Measurements from ENCODE around the gene LMO2.
A peak's percentile ranks its signal among the peaks of the same experiment; 100 is the strongest.

LMO2 gene

DNA sequence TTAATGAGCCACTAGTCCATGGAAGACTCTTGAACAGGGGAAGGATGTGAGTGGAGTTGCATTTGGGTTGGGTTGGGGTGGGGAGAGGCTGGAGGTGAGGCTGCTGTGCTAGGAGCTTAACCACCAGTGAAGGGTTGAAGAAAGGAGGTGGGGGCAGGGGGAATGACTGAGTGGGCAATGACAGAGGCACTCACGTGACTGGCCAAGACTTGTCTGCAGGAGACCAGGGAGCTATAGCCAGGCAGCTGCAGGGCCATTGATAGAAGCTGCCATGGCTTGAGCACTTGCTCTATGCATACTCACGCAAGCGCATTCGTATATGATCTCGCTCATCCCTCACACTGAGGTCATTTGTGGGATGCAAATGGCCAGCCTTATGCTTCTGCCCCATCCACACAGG lies 4.0 kb downstream of the LMO2 start:
- DNase-seq (ENCODE audit: low spot score), result no peak

DNA sequence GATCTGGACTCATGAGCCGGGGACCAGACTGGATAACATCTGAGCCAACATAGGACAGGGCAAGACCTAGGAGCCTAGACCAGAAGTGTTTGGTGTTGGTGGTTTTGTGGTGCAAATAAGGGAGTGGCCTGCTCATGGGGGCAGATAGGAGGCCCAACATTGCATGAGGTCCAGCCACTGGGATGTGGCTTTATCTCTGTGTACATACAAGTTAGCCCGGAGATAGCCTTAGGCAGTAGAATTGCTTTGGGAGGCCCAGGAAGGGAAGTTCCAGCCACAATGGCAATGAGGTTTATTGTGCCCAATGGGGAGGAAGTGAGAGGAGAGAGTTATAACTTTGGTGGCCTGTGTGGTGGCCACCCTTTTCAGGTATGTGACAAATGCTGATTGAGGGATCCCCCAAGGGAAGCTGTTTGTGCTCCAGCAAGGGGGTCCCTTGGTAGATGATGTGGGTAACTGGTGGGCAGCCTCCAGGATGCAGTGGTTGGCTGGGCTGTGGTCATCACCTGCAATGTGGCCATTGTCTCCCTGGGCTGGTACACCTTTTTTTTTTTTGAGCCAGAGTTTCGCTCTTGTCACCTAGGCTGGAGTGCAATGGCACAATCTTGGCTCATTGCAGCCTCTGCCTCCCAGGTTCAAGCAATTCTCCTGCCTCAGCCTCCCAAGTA lies 6.4 kb downstream of the LMO2 start:
- DNase-seq (ENCODE audit: low spot score), result no peak

DNA sequence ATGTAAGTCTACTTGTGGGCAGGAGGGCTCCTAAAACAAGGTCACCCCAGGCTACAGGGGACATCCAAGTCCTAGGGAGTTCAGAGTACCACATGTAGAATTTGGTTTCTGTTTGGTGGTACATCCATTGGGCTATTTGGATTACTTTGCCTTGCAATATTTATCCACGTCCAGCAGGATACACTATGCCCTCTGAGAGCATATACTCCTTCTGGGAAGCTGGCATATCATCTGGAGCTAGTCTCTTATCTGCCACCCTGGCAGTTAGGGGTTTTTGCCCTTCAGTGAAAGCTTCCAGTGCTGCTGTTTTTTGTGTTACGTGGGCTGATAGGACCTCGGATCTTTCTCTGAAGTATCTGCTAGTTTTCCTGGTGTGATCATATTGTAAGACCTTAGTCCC lies 7.3 kb downstream of the LMO2 start:
- DNase-seq (ENCODE audit: low spot score), result no peak

DNA sequence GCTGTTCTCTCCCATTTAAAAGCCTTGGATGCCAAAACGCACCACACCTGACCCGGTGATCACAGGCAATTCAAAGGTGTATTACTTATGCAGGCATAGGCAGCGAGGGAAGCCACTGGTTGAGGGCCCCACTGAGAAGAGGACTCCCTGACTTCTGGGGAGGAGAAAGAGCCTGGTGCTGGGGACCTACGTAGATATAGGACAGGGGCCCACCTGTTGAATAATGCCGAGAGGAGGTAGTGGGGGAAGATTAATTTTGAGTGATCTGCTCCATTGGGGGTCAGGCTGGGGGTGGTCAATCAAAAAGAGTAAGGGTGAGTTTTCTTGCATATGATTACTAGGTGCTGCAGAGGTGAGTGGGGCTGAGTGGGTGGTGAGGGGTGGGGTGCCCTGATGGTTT lies 7.8 kb downstream of the LMO2 start:
- DNase-seq (ENCODE audit: low spot score), result no peak

DNA sequence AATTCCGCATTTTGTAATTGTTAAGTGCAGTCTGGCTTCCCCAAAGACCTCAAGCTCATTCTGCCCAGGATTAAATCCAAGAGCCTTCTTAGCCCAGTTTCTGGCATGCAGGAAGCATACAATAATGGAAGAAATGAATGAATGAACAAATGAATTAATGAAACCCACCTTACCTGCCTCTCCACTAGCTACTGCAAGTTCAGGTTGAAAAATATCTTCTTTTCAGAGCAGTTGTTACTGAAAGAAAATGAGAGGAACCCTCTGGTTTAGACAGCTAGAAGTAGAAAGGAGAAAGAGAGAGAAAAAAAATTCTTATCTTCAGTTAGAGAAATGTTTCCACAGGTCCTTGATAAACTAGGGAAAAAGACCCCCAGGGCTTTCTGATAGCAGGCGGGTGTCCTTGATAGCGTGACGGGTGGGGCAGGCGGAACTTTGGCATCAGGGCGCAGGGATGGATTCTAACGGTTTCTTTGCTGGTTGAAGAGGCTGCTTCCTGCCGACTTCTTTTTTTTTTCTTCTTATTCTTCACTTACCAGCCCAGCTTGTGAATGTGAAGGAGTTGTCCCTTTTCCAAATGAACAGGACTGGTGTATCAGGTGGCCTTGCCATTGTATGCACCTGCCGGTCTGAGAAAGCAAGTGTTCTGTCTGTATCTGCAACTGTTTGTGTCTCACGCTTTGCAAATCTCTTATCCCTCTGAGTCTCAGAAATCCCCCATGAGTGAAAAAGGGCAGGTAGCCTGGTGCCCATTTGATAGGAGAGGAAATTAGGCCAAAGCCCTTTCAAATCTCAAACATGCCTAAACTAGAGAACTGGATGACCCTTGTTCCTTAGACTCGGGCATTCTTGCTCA lies 10.0 kb downstream of the LMO2 start:
- no peak for DNase-seq (ENCODE audit: low spot score)

DNA sequence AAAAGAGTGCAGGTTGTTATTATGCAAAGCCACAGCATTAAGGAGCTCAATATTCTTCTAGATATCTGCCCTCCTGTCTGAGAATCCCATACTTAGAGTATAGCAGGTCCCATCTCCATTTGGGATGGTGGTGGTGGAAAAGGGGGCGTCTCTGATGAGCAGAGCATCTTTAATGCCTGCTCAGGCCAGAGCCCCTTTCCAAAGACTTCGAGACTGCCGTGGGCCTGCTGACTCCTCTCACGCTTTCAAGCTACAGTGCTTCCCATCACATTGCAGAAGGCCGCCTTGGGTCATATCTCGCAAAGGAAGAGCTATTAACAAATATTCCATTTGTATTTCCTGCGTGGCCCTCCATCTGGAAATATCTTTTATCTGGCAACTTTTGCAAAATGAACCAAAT lies 10.9 kb downstream of the LMO2 start:
- no peak for DNase-seq (ENCODE audit: low spot score)

DNA sequence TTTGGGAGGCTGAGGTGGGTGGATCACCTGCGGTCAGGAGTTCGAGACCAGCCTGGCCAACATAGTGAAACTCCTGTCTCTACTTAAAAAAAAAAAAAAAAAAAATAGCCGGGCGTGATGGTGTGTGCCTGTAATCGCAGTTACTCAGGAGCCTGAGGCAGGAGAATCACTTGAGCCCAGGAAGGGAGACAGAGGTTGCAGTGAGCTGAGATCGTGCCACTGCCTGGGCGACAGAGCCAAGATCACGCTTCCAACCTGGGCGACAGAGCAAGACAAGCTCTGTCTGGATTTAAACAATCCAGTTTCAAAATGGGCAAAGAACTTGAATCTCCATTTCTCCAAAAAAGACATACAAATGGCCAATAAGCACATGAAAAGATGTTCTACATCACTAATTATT lies 12.5 kb downstream of the LMO2 start:
- DNase-seq (ENCODE audit: low spot score), result no peak

DNA sequence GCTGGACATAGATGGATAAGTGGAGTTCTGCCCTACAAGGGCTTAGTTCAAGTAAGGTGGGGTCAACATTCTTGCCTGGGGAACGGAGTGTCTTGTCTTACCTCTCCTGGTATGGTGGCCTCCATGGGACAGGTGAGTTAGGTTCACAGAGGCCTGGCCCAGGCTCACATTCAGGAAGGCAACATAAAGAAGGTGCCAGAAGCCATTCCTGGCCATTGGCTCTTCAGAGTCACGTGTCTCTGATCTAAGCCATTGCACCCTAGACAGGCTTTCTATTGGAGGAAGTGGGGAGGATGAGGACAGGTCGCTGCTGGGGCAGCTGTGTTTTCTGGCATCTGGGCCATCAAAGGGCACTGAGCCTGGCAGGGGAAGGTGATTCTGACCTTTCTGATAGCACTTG lies 14.8 kb downstream of the LMO2 start:
- no peak for DNase-seq (ENCODE audit: low spot score)

DNA sequence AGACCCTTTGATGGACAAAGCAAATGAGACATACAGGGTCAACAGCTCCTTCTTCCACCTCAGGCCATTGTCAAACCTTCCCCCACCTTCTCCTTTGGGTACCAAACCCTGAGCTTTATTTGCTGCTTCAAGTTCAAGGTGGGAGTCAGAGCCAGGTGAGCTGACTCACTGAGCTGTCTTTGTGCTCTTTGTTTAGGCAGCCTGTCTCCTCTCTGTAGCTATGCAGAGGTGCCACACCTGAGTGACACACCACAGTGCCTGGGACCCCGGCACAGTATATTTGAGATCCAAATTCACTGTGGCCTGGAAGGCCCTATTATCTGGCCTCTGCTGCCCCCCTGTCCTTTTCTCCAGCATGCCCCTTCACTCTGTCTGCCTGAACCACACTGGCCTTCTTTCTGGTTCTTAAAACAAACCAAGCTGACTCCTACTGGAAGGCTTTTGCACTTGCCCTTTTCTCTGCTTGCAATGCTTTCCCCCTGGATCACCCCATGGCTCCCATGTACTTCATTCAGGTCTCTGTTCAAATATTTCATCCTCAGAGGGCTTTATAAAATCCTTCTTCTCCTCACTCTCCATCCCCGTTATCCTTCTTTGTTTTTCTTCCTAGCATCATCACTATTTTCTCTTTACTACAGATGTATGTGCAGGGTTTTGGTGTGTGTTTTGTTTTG lies 16.1 kb downstream of the LMO2 start:
- DNase-seq (ENCODE audit: low spot score), result no peak

DNA sequence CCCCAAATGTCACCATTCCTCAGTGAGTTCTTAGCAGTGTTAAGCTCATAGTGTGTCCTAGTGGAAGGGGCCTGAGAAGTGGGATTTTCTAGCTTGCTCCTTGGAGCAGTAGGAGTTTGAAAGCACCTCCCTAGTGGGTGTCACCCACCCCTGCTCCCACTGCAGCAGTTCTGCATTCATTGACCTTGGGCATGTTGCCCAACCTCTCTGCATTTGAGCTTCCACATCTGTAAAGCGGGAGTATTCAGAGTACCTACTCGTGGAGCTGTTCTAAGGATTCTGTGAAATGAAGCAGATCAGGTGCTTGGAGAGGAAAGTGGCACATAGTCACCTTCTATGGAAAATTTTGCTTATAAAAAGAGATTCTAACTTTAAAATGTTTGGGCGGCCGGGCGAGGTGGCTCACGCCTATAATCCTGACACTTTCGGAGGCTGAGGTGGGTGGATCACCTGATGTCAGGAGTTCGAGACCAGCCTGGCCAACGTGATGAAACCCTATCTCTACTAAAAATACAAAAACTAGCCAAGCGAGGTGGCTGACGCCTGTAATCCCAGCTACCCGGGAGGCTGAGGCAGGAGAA lies 16.9 kb downstream of the LMO2 start:
- no peak for DNase-seq (ENCODE audit: low spot score)

DNA sequence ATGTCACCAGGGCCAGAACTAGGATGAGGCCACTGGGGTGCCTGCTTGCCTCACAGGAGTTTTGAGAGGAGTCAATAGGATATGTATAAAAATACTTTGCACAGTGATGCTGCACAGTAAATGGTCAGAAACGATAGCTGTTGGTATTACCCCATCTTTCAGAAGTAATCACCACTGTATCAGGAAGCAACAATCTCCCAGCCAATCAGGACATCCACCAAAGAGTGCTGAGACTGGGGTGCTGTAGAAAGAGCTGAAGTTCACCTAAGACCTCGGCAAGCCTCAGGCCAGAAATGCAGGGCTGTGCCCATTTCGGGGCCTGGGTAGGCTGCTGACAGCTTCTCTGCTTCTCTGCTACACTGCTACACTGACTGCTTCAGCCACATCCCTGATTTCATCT lies 17.4 kb downstream of the LMO2 start:
- DNase-seq (ENCODE audit: low spot score), result no peak

DNA sequence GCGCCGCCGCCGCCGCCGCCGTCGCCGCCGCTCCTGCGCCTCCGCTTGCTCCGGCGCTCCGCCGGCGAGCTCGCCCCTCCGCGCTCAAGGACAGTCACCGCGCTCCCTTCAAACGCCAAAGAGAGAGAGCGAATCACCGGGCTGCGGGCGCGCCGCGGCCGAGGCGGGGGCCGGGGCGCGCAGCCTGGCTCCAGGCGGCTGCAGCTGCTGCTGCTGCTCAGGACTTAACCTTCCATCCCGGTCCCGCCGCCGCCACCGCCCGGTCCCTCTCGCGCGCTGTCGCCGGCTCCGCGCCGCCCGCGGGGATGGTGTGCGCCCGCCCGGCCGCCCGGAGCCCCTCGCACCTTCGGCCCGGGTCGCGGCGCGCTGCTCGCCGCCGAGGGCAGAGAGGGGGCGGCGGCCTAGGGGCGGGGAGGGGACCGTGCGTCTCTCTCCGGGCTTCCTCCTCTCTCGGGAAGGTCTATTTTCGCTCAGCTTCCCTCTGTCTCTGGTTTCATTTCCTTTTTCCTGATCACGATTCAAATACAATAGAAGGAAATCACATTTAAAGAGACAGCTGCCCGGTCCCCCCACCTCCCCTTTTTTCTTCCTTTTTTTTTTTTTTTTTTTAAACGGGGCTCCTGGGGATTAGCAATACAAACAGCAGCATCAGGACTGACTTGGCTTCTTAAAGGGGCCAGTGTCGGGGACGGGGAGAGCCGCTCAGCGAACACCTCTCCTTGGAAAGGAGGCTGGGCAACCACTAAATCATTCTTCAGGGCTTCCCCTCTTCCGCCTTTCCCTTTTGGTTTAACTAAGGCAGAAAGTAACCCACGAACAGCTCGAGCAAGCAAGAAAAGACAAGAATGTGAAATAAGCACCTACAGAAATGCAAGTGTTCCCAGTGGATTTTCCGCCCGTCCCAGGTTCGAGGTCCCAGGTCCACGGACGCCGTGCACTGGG lies 22.1 kb downstream of the LMO2 start:
- peak; percentile 36 for DNase-seq (ENCODE audit: low spot score)

DNA sequence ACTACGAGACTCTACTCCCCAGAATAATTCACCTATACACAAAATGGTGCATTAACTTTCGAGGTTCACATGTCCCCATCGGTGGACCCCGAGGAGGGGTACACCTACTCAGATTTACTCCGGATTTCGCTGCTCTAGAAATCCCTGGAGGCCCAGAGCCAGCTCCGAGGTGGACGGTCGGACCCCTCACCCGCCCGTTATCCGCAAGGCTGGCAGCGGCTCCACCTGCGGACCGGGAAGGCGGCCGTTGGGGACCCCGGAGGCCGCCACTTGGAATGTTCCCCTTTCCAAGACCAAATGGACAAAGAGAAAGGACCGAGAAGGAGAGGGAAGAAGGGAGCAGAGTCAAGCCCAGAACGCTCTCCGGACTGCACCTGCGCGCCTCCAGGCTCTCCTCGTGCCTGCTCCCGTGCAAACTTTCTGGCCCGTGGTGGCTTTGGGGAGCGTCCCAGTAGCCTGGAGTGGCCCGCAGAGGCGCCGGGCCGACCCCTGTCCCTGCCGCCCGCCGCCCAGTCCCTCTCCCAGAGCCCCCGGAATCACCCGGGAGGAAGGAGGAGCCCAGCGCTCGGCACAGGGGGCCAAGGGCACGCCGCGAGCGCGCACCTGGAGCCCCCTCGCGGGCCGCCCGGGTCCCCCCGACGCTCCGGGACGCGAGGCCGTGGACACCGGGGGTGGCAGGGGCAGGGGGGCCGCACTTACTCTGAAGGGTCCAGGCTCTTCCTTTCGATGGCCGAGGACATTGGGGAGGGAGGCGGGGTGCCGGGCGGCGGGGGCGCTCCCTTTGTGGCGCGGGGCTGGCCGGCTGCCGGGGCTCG lies 23.0 kb downstream of the LMO2 start:
- peak; percentile 13 for DNase-seq (ENCODE audit: low spot score)

DNA sequence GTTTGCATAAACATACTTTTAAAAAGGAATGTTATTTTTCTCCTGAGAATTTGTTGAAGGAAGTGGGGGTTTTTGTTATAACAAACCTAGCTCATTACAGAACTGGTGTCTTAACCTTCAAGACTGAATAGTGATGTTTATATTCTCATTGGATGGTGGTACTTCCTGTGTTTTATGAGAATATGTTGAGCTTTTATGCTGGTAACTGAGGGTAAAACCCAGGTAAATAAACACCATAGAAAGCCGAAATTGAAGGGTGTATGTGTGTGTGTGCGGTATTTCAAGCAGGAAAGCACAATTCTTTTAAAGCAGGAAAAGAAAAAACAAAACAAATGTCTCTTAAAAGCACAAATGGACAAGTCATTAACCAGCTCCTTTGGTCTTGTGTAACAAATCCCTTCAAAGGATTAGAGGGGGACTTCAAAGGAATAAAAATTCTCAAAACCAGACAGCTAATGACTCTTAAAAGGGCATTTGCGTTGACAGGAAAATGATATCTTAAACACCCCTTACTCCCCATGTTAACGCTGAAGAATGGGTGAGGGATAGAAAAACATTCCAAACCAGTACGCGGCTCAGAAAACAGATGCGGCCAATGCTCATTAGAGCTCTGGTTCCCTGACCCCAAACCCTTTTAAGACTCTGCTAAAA lies 23.8 kb downstream of the LMO2 start:
- DNase-seq (ENCODE audit: low spot score), result peak; percentile 9

DNA sequence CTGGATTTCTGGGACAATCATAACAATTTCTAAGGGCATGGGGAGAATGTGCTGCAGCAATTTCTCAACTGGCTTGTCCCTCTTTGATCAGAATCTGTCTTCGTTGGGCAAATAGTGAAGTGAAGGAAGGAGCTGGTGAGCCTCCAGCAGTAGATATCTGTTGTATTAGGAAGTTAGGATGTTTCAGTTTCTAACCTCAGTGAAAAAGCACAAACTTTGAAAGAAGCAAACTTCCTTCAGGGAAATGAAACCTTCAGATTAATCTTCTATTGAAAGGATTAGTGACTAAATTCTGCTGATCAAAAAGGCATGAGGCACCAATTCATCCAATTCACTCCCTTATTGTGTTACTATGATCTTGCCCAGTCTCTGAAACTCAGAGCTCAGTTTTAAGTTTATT lies 24.3 kb downstream of the LMO2 start:
- DNase-seq (ENCODE audit: low spot score), result no peak

DNA sequence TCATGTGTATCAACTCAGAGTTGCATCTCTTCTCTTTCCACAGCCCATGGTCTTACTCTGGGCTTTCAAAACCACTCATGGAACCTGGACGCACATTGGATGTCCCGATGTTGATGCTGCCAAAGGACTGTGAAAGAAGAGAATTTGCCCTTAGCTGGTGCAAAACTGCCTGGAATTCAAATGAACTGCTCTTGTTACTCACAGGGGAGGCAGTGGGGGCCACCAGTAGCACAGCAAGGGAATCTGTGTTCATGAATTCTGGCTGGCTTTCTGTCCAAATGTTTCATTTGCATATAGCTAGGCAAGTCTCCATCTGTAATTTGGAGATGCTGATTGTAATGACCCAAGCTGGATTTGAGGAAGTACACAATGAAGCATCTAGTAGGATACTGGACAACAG lies 24.9 kb downstream of the LMO2 start:
- DNase-seq (ENCODE audit: low spot score), result no peak

DNA sequence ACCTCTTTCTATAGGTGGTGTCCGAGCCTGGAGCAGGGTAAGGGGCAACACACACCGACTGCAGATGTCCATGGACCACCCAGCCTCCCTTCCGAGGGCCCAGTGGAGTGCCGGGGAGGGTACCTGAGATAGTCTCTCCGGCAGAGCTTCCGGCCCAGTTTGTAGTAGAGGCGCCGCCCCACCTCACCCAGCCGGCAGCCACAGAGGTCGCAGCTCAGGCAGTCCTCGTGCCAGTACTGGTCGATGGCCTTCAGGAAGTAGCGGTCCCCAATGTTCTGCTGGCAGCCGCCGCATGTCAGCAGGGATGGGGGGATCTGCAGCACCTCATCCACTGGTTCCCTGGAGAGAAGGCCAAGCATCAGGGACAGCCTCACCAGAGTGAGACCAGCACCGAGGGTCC lies 27.4 kb downstream of the LMO2 start:
- no peak for DNase-seq (ENCODE audit: low spot score)

DNA sequence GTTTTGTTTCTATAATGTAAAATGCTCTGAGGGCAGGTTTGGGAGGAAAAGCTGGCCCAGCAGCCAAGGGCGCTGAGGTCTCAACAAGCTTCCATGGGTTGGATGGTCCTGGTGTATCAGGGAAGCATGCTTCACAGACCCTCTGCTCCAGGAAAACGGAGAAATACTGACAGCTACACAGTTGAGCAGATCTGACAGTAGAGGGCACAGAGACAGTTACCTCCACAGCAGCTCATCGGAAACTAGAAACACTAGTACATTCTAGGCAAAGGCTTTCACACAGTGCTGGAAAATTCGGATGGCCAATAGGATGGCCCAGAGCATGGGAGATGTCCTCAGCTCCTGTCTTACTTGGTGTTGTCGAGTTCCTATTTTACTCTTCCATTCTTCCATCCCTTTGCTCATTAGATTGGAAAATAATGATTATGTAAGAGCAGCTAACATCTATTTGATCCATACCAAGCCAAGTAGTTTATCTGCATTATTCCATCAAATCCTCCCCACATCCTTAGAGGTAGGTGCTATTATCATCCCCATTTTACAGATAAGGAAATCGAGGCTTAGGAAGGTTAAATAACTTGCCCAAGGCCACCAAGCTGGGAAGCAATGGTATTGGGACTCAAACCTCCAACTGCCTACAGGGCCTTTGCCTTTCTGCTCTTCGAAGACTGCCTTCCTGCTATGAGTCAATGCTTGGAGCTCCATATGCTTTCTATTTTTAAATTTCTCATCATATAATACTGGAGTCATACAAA lies 28.3 kb downstream of the LMO2 start:
- no peak for DNase-seq (ENCODE audit: low spot score)

DNA sequence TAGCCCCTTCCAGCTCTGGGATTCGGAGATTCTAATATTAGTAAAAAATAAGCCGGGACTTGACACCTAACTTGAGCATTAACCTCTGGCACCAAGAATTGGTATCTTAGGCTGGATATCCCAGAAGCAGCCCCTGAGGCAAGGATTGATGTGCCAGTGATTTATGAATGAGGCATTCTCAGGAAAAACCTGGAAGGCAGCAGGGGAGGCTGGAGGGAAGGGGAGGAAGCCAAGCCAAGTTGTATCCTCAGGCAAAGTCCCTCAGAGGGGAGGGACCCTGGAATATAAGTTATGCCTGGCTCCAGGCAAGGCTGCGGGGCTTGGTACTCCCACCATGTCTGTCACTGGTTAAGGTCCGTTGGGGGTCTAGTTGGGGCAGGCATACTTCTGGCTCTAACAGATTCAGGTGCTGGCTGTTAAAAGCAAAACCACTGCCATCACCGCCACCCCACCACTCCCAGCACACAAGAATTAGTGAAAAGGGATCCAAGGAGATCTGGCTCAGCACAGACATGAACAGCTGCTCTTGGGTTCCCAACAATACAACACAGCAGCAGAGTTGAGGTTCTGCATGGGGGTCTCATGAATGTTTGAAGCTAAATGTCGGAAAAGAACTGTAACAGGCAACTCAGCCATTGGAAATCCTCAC lies 29.8 kb downstream of the LMO2 start:
- DNase-seq (ENCODE audit: low spot score), result no peak

All from cerebellar cortex (tissue), 1 donor.